Stimulated activated CD8-positive, alpha-beta memory T cell treated with anti-CD3 and anti-CD28 coated beads, Interleukin-7, amount 100 ng/mL, for 1 hour (primary cell): ENCODE measurements around the gene FAM168B.
"Not testable (repeated sequence)": the region's sequence is repeated elsewhere in the genome, so short reads cannot be mapped to it uniquely, and the experiment has no call there.

Source experiments
- DNase-seq, 2 donors: peaks; one replicate each; pipeline ENCODE4 v3.0.0-alpha.2; 2020; ENCODE audit warnings: low read depth in 2 of 2

FAM168B gene

GRCh38 chr2:131094463-131095281 is 1.4 kb upstream of the FAM168B start:
- DNase-seq = no peak

GRCh38 chr2:131093696-131094462 is 619 bp upstream of the FAM168B start:
- DNase-seq = no peak

- DNase-seq = no peak
Measured at GRCh38 chr2:131092458-131093005, 728 bp downstream of the FAM168B start.

GRCh38 chr2:131085646-131086045 is 7.6 kb downstream of the FAM168B start:
- no peak for DNase-seq

GRCh38 chr2:131081190-131081589 is 12.1 kb downstream of the FAM168B start:
- DNase-seq = no peak

GRCh38 chr2:131079931-131080330 is 13.3 kb downstream of the FAM168B start:
- not testable (repeated sequence) for DNase-seq

GRCh38 chr2:131077966-131078365 is 15.3 kb downstream of the FAM168B start:
- no peak for DNase-seq

GRCh38 chr2:131077182-131077846 is 15.9 kb downstream of the FAM168B start:
- DNase-seq = no peak

- no peak for DNase-seq
Measured at GRCh38 chr2:131076707-131077106, 16.6 kb downstream of the FAM168B start.

GRCh38 chr2:131075578-131075977 is 17.7 kb downstream of the FAM168B start:
- DNase-seq = not testable (repeated sequence)

GRCh38 chr2:131068172-131068571 is 25.1 kb downstream of the FAM168B start:
- DNase-seq = not testable (repeated sequence)

- DNase-seq = no peak
Measured at GRCh38 chr2:131067465-131068125, 25.7 kb downstream of the FAM168B start.

GRCh38 chr2:131064589-131065512 is 28.4 kb downstream of the FAM168B start:
- no peak for DNase-seq

GRCh38 chr2:131063501-131064283 is 29.6 kb downstream of the FAM168B start:
- DNase-seq = no peak

GRCh38 chr2:131058920-131059319 is 34.3 kb downstream of the FAM168B start:
- no peak for DNase-seq

GRCh38 chr2:131058214-131058843 is 34.9 kb downstream of the FAM168B start:
- no peak for DNase-seq

GRCh38 chr2:131056932-131057287 is 36.4 kb downstream of the FAM168B start:
- DNase-seq = no peak

GRCh38 chr2:131056204-131056931 is 36.9 kb downstream of the FAM168B start:
- DNase-seq = no peak
